WTC11 (cell line): Measurements from ENCODE around the gene MOB1B. TPM values are rescaled to one million over a fixed set of nuclear protein-coding genes. Genes with fewer than 3 reads are reported as not detected.
A peak's percentile ranks its signal among the peaks of the same experiment; 100 is the strongest.

ENCODE experiments used
- CBFB ChIP-seq: sonication (generic); formaldehyde crosslinking; IDR thresholded peaks from 2 replicates; pipeline ENCODE4 v1.8.1; 2022; ENCODE audit warnings: mild to moderate bottlenecking, low read depth, missing genetic modification reagents
- CREB1 ChIP-seq: sonication (generic); formaldehyde crosslinking; IDR thresholded peaks from 2 replicates; pipeline ENCODE4 v1.8.0; 2023; ENCODE audit warnings: mild to moderate bottlenecking, missing genetic modification reagents
- CREM ChIP-seq: sonication (generic); formaldehyde crosslinking; IDR thresholded peaks from 2 replicates; pipeline ENCODE4 v1.8.1; 2022; ENCODE audit warnings: mild to moderate bottlenecking, missing genetic modification reagents, moderate library complexity
- ELF4 ChIP-seq: sonication (generic); formaldehyde crosslinking; IDR thresholded peaks from 2 replicates; pipeline ENCODE4 v1.8.1; 2022; ENCODE audit warnings: low read depth, mild to moderate bottlenecking, moderate library complexity, missing genetic modification reagents
- ETV6 ChIP-seq: sonication (generic); formaldehyde crosslinking; IDR thresholded peaks from 2 replicates; pipeline ENCODE4 v1.8.1; 2022; ENCODE audit warnings: mild to moderate bottlenecking, missing genetic modification reagents
- GRHL2 ChIP-seq: fragments of 250-450 bp; sonication (Bioruptor Pico); IDR thresholded peaks from 2 replicates; pipeline ENCODE4 v1.8.0; 2022; ENCODE audit warnings: mild to moderate bottlenecking, moderate library complexity; ENCODE audit not compliant: insufficient replicate concordance, severe bottlenecking
- JAZF1 ChIP-seq: fragments of 250-450 bp; sonication (Bioruptor Pico); IDR thresholded peaks from 2 replicates; pipeline ENCODE4 v1.9.0; 2021; ENCODE audit warnings: moderate library complexity, mild to moderate bottlenecking, inconsistent platforms
- KAT7 ChIP-seq: sonication (generic); formaldehyde crosslinking; IDR thresholded peaks from 2 replicates; pipeline ENCODE4 v1.8.1; 2023; ENCODE audit warnings: missing genetic modification reagents, mild to moderate bottlenecking, borderline replicate concordance
- OVOL2 ChIP-seq: fragments of 250-450 bp; sonication (Bioruptor Pico); IDR thresholded peaks from 2 replicates; pipeline ENCODE4 v1.9.0; 2021; ENCODE audit warnings: mild to moderate bottlenecking, borderline replicate concordance
- PRRX2 ChIP-seq: fragments of 250-450 bp; sonication (Bioruptor Pico); IDR thresholded peaks from 2 replicates; pipeline ENCODE4 v1.8.0; 2021; ENCODE audit warnings: mild to moderate bottlenecking
- SP1 ChIP-seq: sonication (generic); formaldehyde crosslinking; conservative IDR thresholded peaks from 2 replicates; pipeline ENCODE4 v1.8.1; 2022; ENCODE audit warnings: missing genetic modification reagents
- TCF7 ChIP-seq: sonication (generic); formaldehyde crosslinking; IDR thresholded peaks from 2 replicates; pipeline ENCODE4 v1.8.0; 2022; ENCODE audit warnings: mild to moderate bottlenecking, low read depth, missing genetic modification reagents, moderate library complexity
- ZNF396 ChIP-seq: fragments of 250-450 bp; sonication (Bioruptor Pico); IDR thresholded peaks from 2 replicates; pipeline ENCODE4 v1.8.0; 2021; ENCODE audit warnings: mild to moderate bottlenecking, moderate library complexity, borderline replicate concordance
- total RNA-seq: library from RNA; stranded (reverse); gene quantifications from 3 replicates; pipeline ENCODE4 v1.2.3, GENCODE V29; 2021
- TF ChIP-seq, protein P1 (sequence below): sonication (generic); formaldehyde crosslinking; IDR thresholded peaks from 2 replicates; pipeline ENCODE4 v1.8.1; 2023; ENCODE audit warnings: mild to moderate bottlenecking, missing genetic modification reagents
- TF ChIP-seq, protein P2 (sequence below): fragments of 250-450 bp; sonication (Bioruptor Pico); conservative IDR thresholded peaks from 2 replicates; pipeline ENCODE4 v1.9.0; 2021; ENCODE audit warnings: mild to moderate bottlenecking
- TF ChIP-seq, protein P3 (sequence below): sonication (generic); formaldehyde crosslinking; IDR thresholded peaks from 2 replicates; pipeline ENCODE4 v1.8.0; 2023; ENCODE audit warnings: mild to moderate bottlenecking, missing genetic modification reagents
- TF ChIP-seq, protein P4 (sequence below): sonication (generic); formaldehyde crosslinking; IDR thresholded peaks from 2 replicates; pipeline ENCODE4 v1.8.1; 2022; ENCODE audit warnings: low read depth, mild to moderate bottlenecking, moderate library complexity, missing genetic modification reagents, borderline replicate concordance
- TF ChIP-seq, protein P5 (sequence below): sonication (generic); formaldehyde crosslinking; IDR thresholded peaks from 2 replicates; pipeline ENCODE4 v1.8.1; 2023; ENCODE audit warnings: mild to moderate bottlenecking, missing genetic modification reagents
- TF ChIP-seq, protein P6 (sequence below): fragments of 250-450 bp; sonication (Bioruptor Pico); IDR thresholded peaks from 2 replicates; pipeline ENCODE4 v1.9.0; 2021; ENCODE audit warnings: moderate library complexity, mild to moderate bottlenecking, inconsistent platforms, borderline replicate concordance

MOB1B gene
- total RNA-seq, 1 experiment from 2014 or later: 28.0 TPM

DNA sequence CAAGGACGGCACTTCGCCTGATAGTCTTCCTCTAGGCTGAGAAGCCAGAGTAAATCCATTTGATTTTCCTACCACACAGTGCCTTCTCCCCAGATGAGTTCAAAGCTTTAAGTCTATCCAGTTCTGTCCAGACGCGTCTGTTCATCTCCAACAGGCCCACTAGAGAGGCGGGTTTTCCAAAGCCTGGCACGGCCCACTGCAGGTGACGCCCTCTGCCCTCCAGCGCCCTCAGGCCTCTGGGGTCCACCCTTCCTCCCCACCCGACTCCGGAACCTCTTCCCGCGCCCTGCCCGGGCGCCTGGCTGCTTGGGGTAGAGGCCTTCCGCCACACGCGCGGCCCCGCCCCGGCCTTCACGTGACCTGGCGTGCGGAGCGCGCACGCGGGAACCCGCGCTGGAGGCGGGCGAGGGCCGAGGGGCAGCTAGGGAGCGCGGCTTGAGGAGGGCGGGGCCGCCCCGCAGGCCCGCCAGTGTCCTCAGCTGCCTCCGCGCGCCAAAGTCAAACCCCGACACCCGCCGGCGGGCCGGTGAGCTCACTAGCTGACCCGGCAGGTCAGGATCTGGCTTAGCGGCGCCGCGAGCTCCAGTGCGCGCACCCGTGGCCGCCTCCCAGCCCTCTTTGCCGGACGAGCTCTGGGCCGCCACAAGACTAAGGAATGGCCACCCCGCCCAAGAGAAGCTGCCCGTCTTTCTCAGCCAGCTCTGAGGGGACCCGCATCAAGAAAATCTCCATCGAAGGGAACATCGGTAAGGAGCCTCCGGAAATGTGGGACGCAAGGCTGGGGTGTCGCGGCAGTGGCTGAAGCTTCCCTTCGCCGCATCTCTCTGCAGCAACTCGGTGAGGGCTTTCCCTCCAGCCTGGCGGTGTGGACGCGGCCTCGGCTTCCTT, 91.3 kb downstream of the MOB1B start, which contains the start of gene DCK (continued):
- TF ChIP-seq, protein P1, sequence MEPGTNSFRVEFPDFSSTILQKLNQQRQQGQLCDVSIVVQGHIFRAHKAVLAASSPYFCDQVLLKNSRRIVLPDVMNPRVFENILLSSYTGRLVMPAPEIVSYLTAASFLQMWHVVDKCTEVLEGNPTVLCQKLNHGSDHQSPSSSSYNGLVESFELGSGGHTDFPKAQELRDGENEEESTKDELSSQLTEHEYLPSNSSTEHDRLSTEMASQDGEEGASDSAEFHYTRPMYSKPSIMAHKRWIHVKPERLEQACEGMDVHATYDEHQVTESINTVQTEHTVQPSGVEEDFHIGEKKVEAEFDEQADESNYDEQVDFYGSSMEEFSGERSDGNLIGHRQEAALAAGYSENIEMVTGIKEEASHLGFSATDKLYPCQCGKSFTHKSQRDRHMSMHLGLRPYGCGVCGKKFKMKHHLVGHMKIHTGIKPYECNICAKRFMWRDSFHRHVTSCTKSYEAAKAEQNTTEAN: no peak
- TF ChIP-seq SP1: peak; percentile 76
- TF ChIP-seq, protein P2, sequence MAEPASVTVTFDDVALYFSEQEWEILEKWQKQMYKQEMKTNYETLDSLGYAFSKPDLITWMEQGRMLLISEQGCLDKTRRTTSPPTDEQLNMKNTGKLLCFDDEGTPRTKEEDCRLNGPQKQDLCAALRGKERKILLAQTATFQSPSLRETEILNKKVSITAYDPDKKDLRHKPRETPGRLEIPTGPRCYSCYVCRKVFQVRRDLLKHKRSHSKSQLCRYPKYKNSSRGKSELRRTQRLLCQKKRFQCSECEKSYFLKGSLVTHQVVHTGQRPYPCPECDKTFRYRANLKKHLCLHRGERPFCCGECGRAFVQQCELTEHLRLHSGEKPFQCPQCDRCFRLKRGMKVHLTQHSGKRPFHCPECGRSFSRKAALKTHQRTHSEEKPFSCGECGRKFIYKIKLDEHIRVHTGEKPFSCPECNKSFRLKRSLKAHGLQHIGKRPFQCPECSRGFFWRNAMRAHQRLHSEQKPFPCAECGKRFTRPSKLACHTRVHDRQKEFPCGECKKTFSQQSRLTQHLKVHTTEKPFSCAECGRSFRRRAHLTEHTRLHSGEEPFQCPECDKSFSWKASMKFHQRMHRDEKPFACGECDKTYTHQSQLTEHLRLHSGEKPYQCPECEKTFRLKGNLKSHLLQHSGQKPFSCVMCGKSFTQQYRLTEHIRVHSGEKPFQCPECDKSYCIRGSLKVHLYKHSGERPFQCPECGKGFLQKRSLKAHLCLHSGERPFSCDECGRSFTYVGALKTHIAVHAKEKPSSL (CRISPR knock-in tag): 0 out of 2 replicates have a peak, but pooled peaks have one; percentile 21
- no peak for TF ChIP-seq CREB1 (CRISPR knock-in tag)
- peak; percentile 62; the same call in 1 of the 2 replicates for TF ChIP-seq ELF4 (CRISPR knock-in tag)
- TF ChIP-seq, protein P3, sequence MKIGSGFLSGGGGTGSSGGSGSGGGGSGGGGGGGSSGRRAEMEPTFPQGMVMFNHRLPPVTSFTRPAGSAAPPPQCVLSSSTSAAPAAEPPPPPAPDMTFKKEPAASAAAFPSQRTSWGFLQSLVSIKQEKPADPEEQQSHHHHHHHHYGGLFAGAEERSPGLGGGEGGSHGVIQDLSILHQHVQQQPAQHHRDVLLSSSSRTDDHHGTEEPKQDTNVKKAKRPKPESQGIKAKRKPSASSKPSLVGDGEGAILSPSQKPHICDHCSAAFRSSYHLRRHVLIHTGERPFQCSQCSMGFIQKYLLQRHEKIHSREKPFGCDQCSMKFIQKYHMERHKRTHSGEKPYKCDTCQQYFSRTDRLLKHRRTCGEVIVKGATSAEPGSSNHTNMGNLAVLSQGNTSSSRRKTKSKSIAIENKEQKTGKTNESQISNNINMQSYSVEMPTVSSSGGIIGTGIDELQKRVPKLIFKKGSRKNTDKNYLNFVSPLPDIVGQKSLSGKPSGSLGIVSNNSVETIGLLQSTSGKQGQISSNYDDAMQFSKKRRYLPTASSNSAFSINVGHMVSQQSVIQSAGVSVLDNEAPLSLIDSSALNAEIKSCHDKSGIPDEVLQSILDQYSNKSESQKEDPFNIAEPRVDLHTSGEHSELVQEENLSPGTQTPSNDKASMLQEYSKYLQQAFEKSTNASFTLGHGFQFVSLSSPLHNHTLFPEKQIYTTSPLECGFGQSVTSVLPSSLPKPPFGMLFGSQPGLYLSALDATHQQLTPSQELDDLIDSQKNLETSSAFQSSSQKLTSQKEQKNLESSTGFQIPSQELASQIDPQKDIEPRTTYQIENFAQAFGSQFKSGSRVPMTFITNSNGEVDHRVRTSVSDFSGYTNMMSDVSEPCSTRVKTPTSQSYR (CRISPR knock-in tag): 0 out of 2 replicates have a peak, but pooled peaks have one; percentile 10
- TF ChIP-seq CREM (CRISPR knock-in tag): peak; percentile 74; the same call in 1 of the 2 replicates
- TF ChIP-seq KAT7 (CRISPR knock-in tag): no peak
- peak; percentile 71 for TF ChIP-seq ETV6 (CRISPR knock-in tag)
- TF ChIP-seq TCF7 (CRISPR knock-in tag): 0 out of 2 replicates have a peak, but pooled peaks have one; percentile 75
- TF ChIP-seq ZNF396: no peak
- no peak for TF ChIP-seq OVOL2 (CRISPR knock-in tag)
- TF ChIP-seq GRHL2 (CRISPR knock-in tag): no peak
- TF ChIP-seq, protein P4, sequence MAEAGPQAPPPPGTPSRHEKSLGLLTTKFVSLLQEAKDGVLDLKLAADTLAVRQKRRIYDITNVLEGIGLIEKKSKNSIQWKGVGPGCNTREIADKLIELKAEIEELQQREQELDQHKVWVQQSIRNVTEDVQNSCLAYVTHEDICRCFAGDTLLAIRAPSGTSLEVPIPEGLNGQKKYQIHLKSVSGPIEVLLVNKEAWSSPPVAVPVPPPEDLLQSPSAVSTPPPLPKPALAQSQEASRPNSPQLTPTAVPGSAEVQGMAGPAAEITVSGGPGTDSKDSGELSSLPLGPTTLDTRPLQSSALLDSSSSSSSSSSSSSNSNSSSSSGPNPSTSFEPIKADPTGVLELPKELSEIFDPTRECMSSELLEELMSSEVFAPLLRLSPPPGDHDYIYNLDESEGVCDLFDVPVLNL (CRISPR knock-in tag): 0 out of 2 replicates have a peak, but pooled peaks have one; percentile 21
- TF ChIP-seq JAZF1 (CRISPR knock-in tag): no peak
- TF ChIP-seq PRRX2 (CRISPR knock-in tag): no peak
- TF ChIP-seq CBFB (CRISPR knock-in tag): no peak
- TF ChIP-seq, protein P5, sequence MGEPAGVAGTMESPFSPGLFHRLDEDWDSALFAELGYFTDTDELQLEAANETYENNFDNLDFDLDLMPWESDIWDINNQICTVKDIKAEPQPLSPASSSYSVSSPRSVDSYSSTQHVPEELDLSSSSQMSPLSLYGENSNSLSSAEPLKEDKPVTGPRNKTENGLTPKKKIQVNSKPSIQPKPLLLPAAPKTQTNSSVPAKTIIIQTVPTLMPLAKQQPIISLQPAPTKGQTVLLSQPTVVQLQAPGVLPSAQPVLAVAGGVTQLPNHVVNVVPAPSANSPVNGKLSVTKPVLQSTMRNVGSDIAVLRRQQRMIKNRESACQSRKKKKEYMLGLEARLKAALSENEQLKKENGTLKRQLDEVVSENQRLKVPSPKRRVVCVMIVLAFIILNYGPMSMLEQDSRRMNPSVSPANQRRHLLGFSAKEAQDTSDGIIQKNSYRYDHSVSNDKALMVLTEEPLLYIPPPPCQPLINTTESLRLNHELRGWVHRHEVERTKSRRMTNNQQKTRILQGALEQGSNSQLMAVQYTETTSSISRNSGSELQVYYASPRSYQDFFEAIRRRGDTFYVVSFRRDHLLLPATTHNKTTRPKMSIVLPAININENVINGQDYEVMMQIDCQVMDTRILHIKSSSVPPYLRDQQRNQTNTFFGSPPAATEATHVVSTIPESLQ (CRISPR knock-in tag): no peak
- TF ChIP-seq, protein P6, sequence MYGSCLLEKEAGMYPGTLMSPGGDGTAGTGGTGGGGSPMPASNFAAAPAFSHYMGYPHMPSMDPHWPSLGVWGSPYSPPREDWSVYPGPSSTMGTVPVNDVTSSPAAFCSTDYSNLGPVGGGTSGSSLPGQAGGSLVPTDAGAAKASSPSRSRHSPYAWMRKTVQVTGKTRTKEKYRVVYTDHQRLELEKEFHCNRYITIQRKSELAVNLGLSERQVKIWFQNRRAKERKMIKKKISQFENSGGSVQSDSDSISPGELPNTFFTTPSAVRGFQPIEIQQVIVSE (CRISPR knock-in tag): no peak
